NCI-H1417 treated with DMSO at 0.1 percent for 48 hours (cell line): ENCODE data around the gene FAM120B.

ENCODE experiments used
- DNase-seq: peaks from one replicate; lab custom pipeline; 2025; lab: John Stamatoyannopoulos, UW

FAM120B gene

GRCh38 chr6:170358496-170358895 is 51.9 kb downstream of the FAM120B start:
- DNase-seq, result no peak

- no peak for DNase-seq
Measured at GRCh38 chr6:170360476-170360875, 53.9 kb downstream of the FAM120B start.

GRCh38 chr6:170361335-170361734 is 54.8 kb downstream of the FAM120B start:
- DNase-seq, result no peak

GRCh38 chr6:170362121-170362520 is 55.6 kb downstream of the FAM120B start:
- DNase-seq, result no peak

GRCh38 chr6:170363255-170363654 is 56.7 kb downstream of the FAM120B start:
- no peak for DNase-seq

- DNase-seq, result no peak
Measured at GRCh38 chr6:170365121-170365520, 58.6 kb downstream of the FAM120B start.

- DNase-seq, result no peak
Measured at GRCh38 chr6:170365593-170365992, 59.0 kb downstream of the FAM120B start.

GRCh38 chr6:170366248-170366960 is 59.8 kb downstream of the FAM120B start:
- DNase-seq, result no peak

GRCh38 chr6:170367241-170367640 is 60.7 kb downstream of the FAM120B start:
- DNase-seq, result no peak

GRCh38 chr6:170368544-170368943 is 62.0 kb downstream of the FAM120B start:
- DNase-seq, result no peak

- no peak for DNase-seq
Measured at GRCh38 chr6:170369403-170369802, 62.8 kb downstream of the FAM120B start.

- DNase-seq, result no peak
Measured at GRCh38 chr6:170370416-170370815, 63.9 kb downstream of the FAM120B start.

- no peak for DNase-seq
Measured at GRCh38 chr6:170371080-170371479, 64.5 kb downstream of the FAM120B start.

GRCh38 chr6:170371588-170371987 is 65.0 kb downstream of the FAM120B start:
- DNase-seq, result no peak

GRCh38 chr6:170372380-170373325 is 66.1 kb downstream of the FAM120B start:
- no peak for DNase-seq

- no peak for DNase-seq
Measured at GRCh38 chr6:170374571-170375444, 68.2 kb downstream of the FAM120B start.

- no peak for DNase-seq
Measured at GRCh38 chr6:170375661-170376060, 69.1 kb downstream of the FAM120B start.

- DNase-seq, result no peak
Measured at GRCh38 chr6:170376386-170377043, 70.0 kb downstream of the FAM120B start.

GRCh38 chr6:170378502-170378901 is 71.9 kb downstream of the FAM120B start:
- DNase-seq, result no peak

- DNase-seq, result no peak
Measured at GRCh38 chr6:170381562-170381961, 75.0 kb downstream of the FAM120B start.

GRCh38 chr6:170383466-170384035 is 77.0 kb downstream of the FAM120B start:
- no peak for DNase-seq
